GM21825 (cell line): Measurements from ENCODE around the gene GFRA3.
"Not testable (repeated sequence)": the region's sequence is repeated elsewhere in the genome, so short reads cannot be mapped to it uniquely, and the experiment has no call there.

Experiments used
- ATAC-seq: cut with Tn5 transposase; IDR thresholded peaks from one replicate; pipeline ENCODE4 v1.9.1; 2021; ENCODE audit warnings: mild to moderate bottlenecking, moderate library complexity; ENCODE audit not compliant: unreplicated experiment

Gene GFRA3

GRCh38 chr5:138274189-138274853 is at the start of gene GFRA3:
Gene GFRA3 (minus strand): TSS chr5:138274621. CDS start chr5:138274424, 197 bp downstream.
- no peak for ATAC-seq

DNA sequence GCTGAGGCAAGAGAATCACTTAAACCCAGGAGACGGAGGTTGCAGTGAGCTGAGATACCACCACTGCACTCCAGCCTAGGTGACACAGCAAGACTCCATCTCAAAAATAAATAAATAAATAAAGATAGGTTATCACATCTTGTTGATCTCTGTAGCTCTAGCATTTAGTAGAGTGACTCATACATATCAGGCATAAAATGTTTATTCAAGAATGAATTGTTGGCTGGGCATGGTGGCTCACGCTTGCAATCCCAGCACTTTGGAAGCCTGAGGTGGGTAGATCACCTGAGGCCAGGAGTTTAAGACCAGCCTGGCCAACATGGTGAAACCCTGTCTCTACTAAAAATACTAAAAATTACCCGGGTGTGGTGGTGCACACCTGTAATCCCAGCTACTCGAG is 43.8 kb upstream of the GFRA3 start:
- not testable (repeated sequence) for ATAC-seq

DNA sequence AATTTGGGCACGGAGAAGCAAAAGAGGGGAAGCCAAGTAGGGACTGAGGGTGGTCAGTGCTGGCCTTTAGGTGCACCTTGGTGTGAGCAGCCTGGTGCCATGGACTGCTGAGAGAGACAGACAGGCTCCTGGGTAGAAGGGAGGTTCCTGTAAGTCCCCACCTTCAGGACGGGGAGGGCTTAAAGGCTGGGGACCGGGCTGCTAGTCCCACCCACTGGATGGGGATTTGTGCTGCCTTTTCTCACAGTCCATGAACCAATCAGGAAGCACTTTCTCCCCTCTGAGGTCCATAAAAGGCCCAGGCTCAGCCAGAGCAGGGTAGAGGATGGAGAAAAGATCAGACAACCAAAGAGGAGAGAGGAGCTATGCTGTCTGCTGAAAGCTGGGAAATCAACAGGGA is 41.9 kb upstream of the GFRA3 start:
- no peak for ATAC-seq

DNA sequence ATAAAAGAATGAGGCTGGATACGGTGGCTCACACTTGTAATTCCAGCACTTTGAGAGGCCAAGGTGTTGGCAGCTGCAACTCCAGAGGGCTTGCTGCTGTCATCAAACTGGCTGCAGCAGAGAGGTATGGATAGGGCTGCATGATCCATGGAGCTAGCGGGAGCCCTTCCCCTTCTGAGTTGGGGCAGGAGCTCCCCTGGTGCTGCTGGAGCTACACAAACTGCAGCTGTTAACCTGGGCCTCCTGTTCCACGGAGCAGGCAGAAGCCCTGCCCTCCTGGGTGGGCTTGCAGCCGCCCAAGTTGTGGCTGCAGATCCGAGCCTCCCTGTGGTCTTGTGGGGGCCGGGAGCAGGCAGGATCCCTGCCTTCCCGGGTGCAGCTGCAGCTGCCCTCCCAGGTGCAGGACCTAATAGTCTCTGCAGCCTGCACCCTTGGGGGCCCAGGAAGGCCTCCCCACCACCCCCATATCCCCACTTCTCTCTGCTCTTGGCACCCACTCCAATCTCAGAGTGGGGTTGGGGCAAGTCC is 41.4 kb upstream of the GFRA3 start:
- ATAC-seq = no peak

- ATAC-seq = no peak
Observed at GRCh38 chr5:138305797-138306196, 31.4 kb upstream of the GFRA3 start.

- ATAC-seq = no peak
Observed at GRCh38 chr5:138303372-138303771, 29.0 kb upstream of the GFRA3 start.

GRCh38 chr5:138289296-138289695 is 14.9 kb upstream of the GFRA3 start:
- no peak for ATAC-seq

GRCh38 chr5:138287246-138287645 is 12.8 kb upstream of the GFRA3 start:
- ATAC-seq = no peak

GRCh38 chr5:138282920-138283742 is 8.7 kb upstream of the GFRA3 start:
- ATAC-seq = no peak

- no peak for ATAC-seq
Observed at GRCh38 chr5:138280915-138281314, 6.5 kb upstream of the GFRA3 start.

- ATAC-seq = no peak
Observed at GRCh38 chr5:138276402-138277054, 2.1 kb upstream of the GFRA3 start.

DNA sequence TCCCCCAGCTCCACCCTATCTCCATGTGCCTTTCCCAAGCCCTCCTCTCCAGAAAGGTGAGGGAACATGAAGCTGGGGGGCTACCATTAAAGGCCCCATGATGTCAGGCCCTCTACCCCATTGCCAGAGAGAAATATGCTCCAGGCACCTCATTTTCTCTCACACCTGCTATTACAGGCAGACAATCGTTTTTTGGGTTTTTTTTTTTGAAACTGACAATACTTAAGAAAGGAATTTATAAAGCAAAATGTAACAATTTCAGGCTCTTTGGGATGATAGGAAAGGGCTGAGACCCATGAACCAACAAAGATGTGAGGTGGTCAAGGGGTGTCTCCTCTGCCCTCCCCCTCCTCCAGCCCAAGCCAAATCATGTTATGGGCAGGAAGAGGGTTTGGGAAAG is 1.5 kb upstream of the GFRA3 start:
- ATAC-seq = no peak

- ATAC-seq = no peak
Observed at GRCh38 chr5:138275379-138275782, 960 bp upstream of the GFRA3 start.

DNA sequence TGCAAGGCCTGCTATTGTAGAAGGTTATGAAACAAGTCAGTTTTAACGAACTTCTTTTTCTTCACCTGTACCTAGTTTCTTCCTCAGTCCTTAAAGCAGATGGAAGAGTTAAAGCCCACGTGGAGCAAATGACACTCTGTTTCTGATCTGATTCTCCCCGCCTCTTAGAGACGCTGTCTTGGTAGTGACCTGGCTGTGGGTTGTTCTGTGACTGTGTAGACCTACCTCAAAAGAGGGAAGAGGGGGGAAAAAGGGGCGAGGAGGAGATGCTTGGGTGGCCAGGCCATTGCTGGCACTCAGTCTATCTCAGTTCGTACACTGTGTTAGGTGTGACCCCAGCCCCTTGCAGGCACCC is 610 bp downstream of the GFRA3 start:
- no peak for ATAC-seq

GRCh38 chr5:138272681-138273080 is 1.7 kb downstream of the GFRA3 start:
- ATAC-seq = no peak

GRCh38 chr5:138271281-138271680 is 3.1 kb downstream of the GFRA3 start:
- no peak for ATAC-seq

DNA sequence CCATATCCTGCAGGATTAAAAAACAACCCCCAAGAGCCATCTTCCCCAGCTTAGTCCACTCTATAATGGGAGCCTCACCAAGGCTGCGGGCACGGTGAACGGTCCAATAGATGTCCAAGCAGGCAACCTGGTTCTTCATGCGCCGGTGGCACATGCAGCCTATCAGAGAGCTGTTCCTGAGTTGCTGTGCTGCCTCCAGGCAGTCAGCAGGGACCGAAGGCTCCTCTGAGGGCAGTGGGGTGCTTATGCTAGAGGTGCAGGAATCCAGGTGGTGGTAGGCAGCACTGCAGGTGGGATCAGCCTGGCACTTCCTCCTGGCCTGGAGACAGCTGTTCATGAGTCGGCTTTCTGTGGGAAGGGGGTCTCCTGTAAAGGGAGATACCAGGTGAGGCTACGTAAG is 10.2 kb downstream of the GFRA3 start:
- ATAC-seq = no peak

- ATAC-seq = no peak
Observed at GRCh38 chr5:138263581-138263980, 10.8 kb downstream of the GFRA3 start.

DNA sequence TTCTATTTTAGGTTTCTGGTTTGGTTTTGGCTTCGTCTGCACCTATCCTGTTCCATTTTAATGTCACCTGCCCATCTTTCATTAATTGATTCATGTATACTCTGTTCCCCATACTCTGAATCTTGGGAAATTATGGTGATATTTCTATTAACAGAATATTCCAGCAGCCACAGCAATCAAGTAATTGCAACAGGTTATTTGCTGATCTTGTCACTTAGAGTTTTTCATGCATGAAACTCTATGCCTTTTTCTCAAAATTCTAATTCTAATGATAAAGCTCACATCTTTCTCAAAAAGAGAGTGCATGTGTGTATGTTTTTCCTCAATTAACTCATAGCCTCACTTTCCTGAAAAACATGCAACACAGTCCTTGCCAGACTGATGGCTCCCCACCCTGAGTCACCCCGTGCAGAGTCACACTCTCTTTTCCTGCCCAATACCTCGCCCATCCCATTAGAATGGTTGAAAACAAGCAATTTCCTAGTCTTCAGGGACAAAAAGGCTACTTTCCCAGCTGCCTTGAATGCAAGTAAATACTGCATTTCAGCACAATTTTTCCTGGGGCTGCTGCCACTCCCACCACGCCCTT is 15.6 kb downstream of the GFRA3 start:
- no peak for ATAC-seq

DNA sequence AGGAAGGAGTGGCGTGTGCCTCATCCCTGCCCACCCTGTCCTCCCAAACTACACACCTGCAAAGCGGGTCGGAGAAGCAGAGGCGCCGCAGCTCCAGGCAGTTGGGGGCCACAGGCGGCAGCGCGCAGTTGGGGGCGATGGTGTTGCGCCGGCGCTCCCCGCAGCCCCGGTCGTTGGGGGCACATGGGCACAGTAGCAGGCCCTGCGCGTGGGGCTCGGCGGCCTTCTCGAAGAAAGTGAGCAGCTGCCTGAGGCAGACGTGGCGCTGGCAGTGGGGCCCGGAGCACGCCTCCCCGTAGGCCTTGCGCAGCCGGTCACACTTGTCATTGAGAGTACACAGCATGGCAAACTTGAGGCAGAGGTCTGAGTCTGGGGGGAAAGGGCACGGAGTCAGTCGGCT is 16.8 kb downstream of the GFRA3 start:
- no peak for ATAC-seq

- ATAC-seq = no peak
Observed at GRCh38 chr5:138252944-138253343, 21.5 kb downstream of the GFRA3 start.
